ENCODE results near the gene COQ3. TPM values are rescaled to one million over a fixed set of nuclear protein-coding genes. Genes with fewer than 3 reads are reported as not detected.

Gene COQ3
- total and polyA plus RNA-seq, 2 donors, result 12.1 to 16.9 TPM

GRCh38 chr6:99359800-99360199, 34.2 kb downstream of the COQ3 start:
- Histone ChIP-seq H3K4me1 (ENCODE audit: control insufficient read depth in 2 of 2, insufficient read depth in 2 of 2, low read length in 2 of 2) (no peaks in the 10 kb centered on the region), H3K4me3 (ENCODE audit: low read length in 2 of 2) (no peak overlapping the region), H3K9me3 (ENCODE audit: control insufficient read depth in 2 of 2, insufficient read depth in 1 of 2, low read length in 1 of 2) (no peaks in the 10 kb centered on the region), H3K36me3 (ENCODE audit: control insufficient read depth in 2 of 2, insufficient read depth in 2 of 2, low read length in 1 of 2) (no peaks in the 10 kb centered on the region), H3K27me3 (ENCODE audit: control insufficient read depth in 2 of 2, insufficient read depth in 1 of 2, low read length in 1 of 2) (peaks cover 0 to 5% of the 10 kb centered on the region in 2 donors), H3K27ac (ENCODE audit: low read depth in 1 of 2, low read length in 1 of 2) (no peak overlapping the region)
- DNase-seq (ENCODE audit: low read depth in 6 of 9, low spot score in 9 of 9), result no peak
- 90% methylated on average over 1 of the region's 1 CpG for WGBS

DNA sequence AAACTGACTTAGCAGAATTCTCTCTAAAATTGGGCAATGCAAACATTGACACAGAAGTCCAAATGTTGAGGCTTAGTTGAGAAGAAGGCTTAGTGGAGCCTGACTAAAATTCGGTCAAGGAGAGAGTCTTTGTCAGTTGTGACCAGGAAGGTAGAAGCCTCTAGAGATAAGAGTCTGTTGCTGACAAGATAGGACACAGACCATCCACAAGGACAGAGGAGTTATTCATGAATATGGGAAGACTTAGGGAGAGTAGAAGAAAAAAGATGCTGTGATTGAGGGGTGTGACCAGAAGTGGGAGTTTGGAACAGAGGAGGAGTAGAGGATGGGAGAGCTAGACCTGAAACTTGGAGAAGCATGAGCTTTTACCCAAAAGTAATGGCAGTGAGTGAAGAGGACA, 37.4 kb downstream of the COQ3 start:
- Histone ChIP-seq H3K27ac (ENCODE audit: low read depth in 1 of 2, low read length in 1 of 2) (no peak overlapping the region), H3K9me3 (ENCODE audit: control insufficient read depth in 2 of 2, insufficient read depth in 1 of 2, low read length in 1 of 2) (no peaks in the 10 kb centered on the region), H3K36me3 (ENCODE audit: control insufficient read depth in 2 of 2, insufficient read depth in 2 of 2, low read length in 1 of 2) (no peaks in the 10 kb centered on the region), H3K4me1 (ENCODE audit: control insufficient read depth in 2 of 2, insufficient read depth in 2 of 2, low read length in 2 of 2) (no peaks in the 10 kb centered on the region), H3K27me3 (ENCODE audit: control insufficient read depth in 2 of 2, insufficient read depth in 1 of 2, low read length in 1 of 2) (peaks cover 3 to 21% of the 10 kb centered on the region in 2 donors), H3K4me3 (ENCODE audit: low read length in 2 of 2) (no peak overlapping the region)
- 89% methylated on average over 1 of the region's 1 CpG for WGBS
- DNase-seq (ENCODE audit: low read depth in 6 of 9, low spot score in 9 of 9), result no peak

- peaks cover 0 to 4% of the 10 kb centered on the region in 2 donors for H3K9me3 ChIP-seq (ENCODE audit: control insufficient read depth in 2 of 2, insufficient read depth in 1 of 2, low read length in 1 of 2)
These were observed 39.0 kb downstream of the COQ3 start for GRCh38 chr6:99354983-99355382.

GRCh38 chr6:99353126-99353525, 40.9 kb downstream of the COQ3 start:
- no peak for DNase-seq (ENCODE audit: low read depth in 6 of 9, low spot score in 9 of 9)
- Histone ChIP-seq H3K9me3 (ENCODE audit: control insufficient read depth in 2 of 2, insufficient read depth in 1 of 2, low read length in 1 of 2) (peaks cover 0 to 4% of the 10 kb centered on the region in 2 donors), H3K36me3 (ENCODE audit: control insufficient read depth in 2 of 2, insufficient read depth in 2 of 2, low read length in 1 of 2) (no peaks in the 10 kb centered on the region), H3K4me3 (ENCODE audit: low read length in 2 of 2) (no peak overlapping the region), H3K27me3 (ENCODE audit: control insufficient read depth in 2 of 2, insufficient read depth in 1 of 2, low read length in 1 of 2) (peaks cover 30 to 51% of the 10 kb centered on the region in 2 donors), H3K27ac (ENCODE audit: low read depth in 1 of 2, low read length in 1 of 2) (no peak overlapping the region), H3K4me1 (ENCODE audit: control insufficient read depth in 2 of 2, insufficient read depth in 2 of 2, low read length in 2 of 2) (peaks cover 0 to 2% of the 10 kb centered on the region in 2 donors)
- 78% methylated on average over 9 of the region's 9 CpGs for WGBS

More at GRCh38 chr6:99354983-99355382, 39.0 kb downstream of the COQ3 start:
- DNase-seq (ENCODE audit: low read depth in 6 of 9, low spot score in 9 of 9), result no peak
- Histone ChIP-seq H3K4me3 (ENCODE audit: low read length in 2 of 2) (no peak overlapping the region), H3K27ac (ENCODE audit: low read depth in 1 of 2, low read length in 1 of 2) (no peak overlapping the region), H3K4me1 (ENCODE audit: control insufficient read depth in 2 of 2, insufficient read depth in 2 of 2, low read length in 2 of 2) (no peaks in the 10 kb centered on the region), H3K27me3 (ENCODE audit: control insufficient read depth in 2 of 2, insufficient read depth in 1 of 2, low read length in 1 of 2) (peaks cover 14 to 32% of the 10 kb centered on the region in 2 donors), H3K36me3 (ENCODE audit: control insufficient read depth in 2 of 2, insufficient read depth in 2 of 2, low read length in 1 of 2) (no peaks in the 10 kb centered on the region)
- 77% methylated on average over 4 of the region's 4 CpGs for WGBS

DNA sequence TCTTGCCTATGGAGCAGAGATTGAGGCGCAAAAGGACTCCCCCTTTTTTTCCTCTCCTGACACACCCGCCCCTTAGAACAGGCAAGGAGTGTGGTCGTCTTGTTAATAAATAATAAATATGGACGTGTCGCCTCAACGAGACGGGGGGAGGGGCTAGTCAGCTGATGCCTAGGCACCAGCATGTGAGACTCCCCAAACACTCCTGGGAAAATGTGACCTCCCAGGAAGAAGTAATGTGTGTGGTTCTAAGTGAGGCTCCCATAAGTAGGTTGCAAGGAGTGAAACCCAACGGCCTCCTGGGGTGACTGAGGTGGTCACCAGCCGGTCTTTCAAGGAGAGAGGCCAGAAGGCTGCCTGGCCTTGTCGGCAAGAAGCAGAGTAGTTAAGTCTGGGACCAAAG, 43.4 kb downstream of the COQ3 start:
- no peak for DNase-seq (ENCODE audit: low read depth in 6 of 9, low spot score in 9 of 9)
- Histone ChIP-seq H3K27me3 (ENCODE audit: control insufficient read depth in 2 of 2, insufficient read depth in 1 of 2, low read length in 1 of 2) (peaks cover 38 to 70% of the 10 kb centered on the region in 2 donors), H3K36me3 (ENCODE audit: control insufficient read depth in 2 of 2, insufficient read depth in 2 of 2, low read length in 1 of 2) (no peaks in the 10 kb centered on the region), H3K27ac (ENCODE audit: low read depth in 1 of 2, low read length in 1 of 2) (no peak overlapping the region), H3K4me3 (ENCODE audit: low read length in 2 of 2) (no peak overlapping the region), H3K4me1 (ENCODE audit: control insufficient read depth in 2 of 2, insufficient read depth in 2 of 2, low read length in 2 of 2) (peaks cover 0 to 2% of the 10 kb centered on the region in 2 donors), H3K9me3 (ENCODE audit: control insufficient read depth in 2 of 2, insufficient read depth in 1 of 2, low read length in 1 of 2) (peaks cover 0 to 4% of the 10 kb centered on the region in 2 donors)
- WGBS, result 36% methylated on average over 10 of the region's 10 CpGs

GRCh38 chr6:99349171-99350141, 44.5 kb downstream of the COQ3 start, which contains the start of gene FAXC:
Gene FAXC, minus strand, starts transcription at chr6:99349674. Its CDS starts 302 bp downstream, at chr6:99349372.
- Histone ChIP-seq H3K36me3 (ENCODE audit: control insufficient read depth in 2 of 2, insufficient read depth in 2 of 2, low read length in 1 of 2) (no peaks in the 10 kb centered on the region), H3K4me3 (ENCODE audit: low read length in 2 of 2) (peak within 1 kb of the TSS; percentile 18 to 40), H3K27ac (ENCODE audit: low read depth in 1 of 2, low read length in 1 of 2) (peak within 1 kb of the TSS in 1 of 2 donors; percentile 42), H3K27me3 (ENCODE audit: control insufficient read depth in 2 of 2, insufficient read depth in 1 of 2, low read length in 1 of 2) (peaks cover 38 to 76% of the 10 kb centered on the region in 2 donors), H3K9me3 (ENCODE audit: control insufficient read depth in 2 of 2, insufficient read depth in 1 of 2, low read length in 1 of 2) (peaks cover 0 to 4% of the 10 kb centered on the region in 2 donors), H3K4me1 (ENCODE audit: control insufficient read depth in 2 of 2, insufficient read depth in 2 of 2, low read length in 2 of 2) (peaks cover 0 to 2% of the 10 kb centered on the region in 2 donors)
- no peak for DNase-seq (ENCODE audit: low read depth in 6 of 9, low spot score in 9 of 9)
- under 1% methylated on average over 108 of the region's 108 CpGs for WGBS

DNA sequence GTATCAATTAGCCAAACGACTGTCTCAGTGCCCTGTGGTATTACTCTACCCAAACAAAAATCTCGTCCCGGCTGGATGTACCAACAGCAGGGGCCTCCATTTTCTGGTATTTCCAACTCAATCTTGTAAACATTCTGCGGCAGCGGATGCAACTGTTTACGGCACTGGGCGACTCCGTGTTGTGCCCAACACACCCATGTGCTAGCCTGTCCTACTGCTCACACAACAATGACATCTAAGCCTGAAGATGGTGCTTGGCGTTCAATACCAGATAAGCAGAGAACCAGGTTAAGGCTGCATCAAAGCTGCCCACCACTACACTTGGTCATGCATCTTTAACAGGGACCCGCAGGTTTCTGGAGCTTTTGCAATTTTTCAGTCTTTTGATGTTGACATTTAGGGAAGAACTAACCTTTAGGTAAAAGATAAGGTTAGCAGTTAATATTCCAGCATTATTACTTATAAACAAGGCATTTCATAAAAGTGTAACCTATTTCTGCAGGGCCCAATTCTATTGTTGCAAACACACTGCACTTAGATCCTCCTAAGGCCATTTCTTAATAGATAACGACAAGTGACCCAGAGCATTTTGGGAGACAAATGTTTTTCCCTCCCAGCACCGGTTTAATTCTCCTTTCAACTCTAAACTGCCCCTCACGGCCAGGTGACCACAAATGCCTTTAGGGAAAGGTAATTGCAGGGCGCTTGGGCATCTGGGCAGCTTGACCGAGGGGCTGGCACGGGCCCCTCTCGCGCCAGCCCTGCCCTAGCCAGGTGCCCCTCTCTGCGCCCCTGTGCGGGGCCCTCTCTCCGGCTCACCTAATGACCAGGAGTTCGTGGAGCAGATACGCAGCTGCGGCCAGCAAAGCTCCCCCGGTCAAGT, 45.5 kb downstream of the COQ3 start:
- no peaks in the 10 kb centered on the region for H3K36me3 ChIP-seq (ENCODE audit: control insufficient read depth in 2 of 2, insufficient read depth in 2 of 2, low read length in 1 of 2)
- DNase-seq (ENCODE audit: low read depth in 6 of 9, low spot score in 9 of 9), result no peak
- peaks cover 34 to 76% of the 10 kb centered on the region in 2 donors for H3K27me3 ChIP-seq (ENCODE audit: control insufficient read depth in 2 of 2, insufficient read depth in 1 of 2, low read length in 1 of 2)
- H3K27ac ChIP-seq (ENCODE audit: low read depth in 1 of 2, low read length in 1 of 2), result no peak overlapping the region
- peaks cover 0 to 4% of the 10 kb centered on the region in 2 donors for H3K9me3 ChIP-seq (ENCODE audit: control insufficient read depth in 2 of 2, insufficient read depth in 1 of 2, low read length in 1 of 2)
- H3K4me3 ChIP-seq (ENCODE audit: low read length in 2 of 2), result peak overlapping the region in 1 of 2 donors; percentile 18
- WGBS, result 54% methylated on average over 25 of the region's 25 CpGs
- H3K4me1 ChIP-seq (ENCODE audit: control insufficient read depth in 2 of 2, insufficient read depth in 2 of 2, low read length in 2 of 2), result peaks cover 0 to 2% of the 10 kb centered on the region in 2 donors

DNA sequence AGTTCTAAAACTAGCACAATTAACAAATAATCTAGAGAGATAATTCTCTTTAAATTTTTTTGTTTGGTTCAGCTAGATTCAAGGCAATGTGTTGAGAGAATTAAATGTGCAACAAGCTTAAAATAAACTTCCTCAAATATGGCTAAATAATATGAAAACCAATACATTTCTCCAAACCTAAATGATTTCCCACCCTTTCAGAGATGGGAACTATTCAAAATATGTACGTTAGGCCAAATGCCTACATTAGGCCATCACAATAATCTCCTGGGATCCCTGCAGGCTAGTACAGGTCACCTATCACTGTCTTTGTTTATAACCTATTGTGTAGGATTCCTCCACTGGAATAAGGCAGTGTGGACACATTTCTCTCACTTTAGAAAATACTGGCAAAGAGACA, 46.2 kb downstream of the COQ3 start:
- Histone ChIP-seq H3K27me3 (ENCODE audit: control insufficient read depth in 2 of 2, insufficient read depth in 1 of 2, low read length in 1 of 2) (peaks cover 34 to 70% of the 10 kb centered on the region in 2 donors), H3K4me3 (ENCODE audit: low read length in 2 of 2) (no peak overlapping the region)

More for the DNA sequence above, 46.2 kb downstream of the COQ3 start:
- Histone ChIP-seq H3K27ac (ENCODE audit: low read depth in 1 of 2, low read length in 1 of 2) (no peak overlapping the region), H3K9me3 (ENCODE audit: control insufficient read depth in 2 of 2, insufficient read depth in 1 of 2, low read length in 1 of 2) (peaks cover 0 to 4% of the 10 kb centered on the region in 2 donors), H3K4me1 (ENCODE audit: control insufficient read depth in 2 of 2, insufficient read depth in 2 of 2, low read length in 2 of 2) (peaks cover 0 to 2% of the 10 kb centered on the region in 2 donors), H3K36me3 (ENCODE audit: control insufficient read depth in 2 of 2, insufficient read depth in 2 of 2, low read length in 1 of 2) (no peaks in the 10 kb centered on the region)
- no peak for DNase-seq (ENCODE audit: low read depth in 6 of 9, low spot score in 9 of 9)
- WGBS, result 91% methylated on average over 1 of the region's 1 CpG

All from thymus (tissue), 11 donors.